SK-N-SH (cell line): ENCODE measurements around the gene FYB1. TPM values are rescaled to one million over a fixed set of nuclear protein-coding genes. Genes with fewer than 3 reads are reported as not detected.

Source experiments
- CTCF ChIA-PET: fragments of 300-600, 350-600 bp; formaldehyde crosslinking; extraction: SDS; loops from one replicate; lab custom pipeline; 2021; lab: Yijun Ruan, JAX
- POLR2A ChIA-PET: fragments of 350-600 bp; sonication (Branson Sonifier 250); formaldehyde crosslinking; extraction: SDS; loops from one replicate; lab custom pipeline; 2020; ENCODE audit warnings: antibody characterized with exemption, inconsistent platforms; lab: Yijun Ruan, JAX
- DNase-seq: peaks from one replicate; pipeline ENCODE4 v3.0.0; 2012
- H2AFZ ChIP-seq: fragments of 200-600 bp; sonication (generic); 2 replicates; pipeline ENCODE4 v1.8.1; 2016; ENCODE audit warnings: antibody characterized with exemption, mild to moderate bottlenecking, low read depth
- H3F3A ChIP-seq: fragments of 200-600 bp; sonication (generic); replicated peaks from 2 replicates; pipeline ENCODE3; 2016; ENCODE audit warnings: antibody characterized with exemption, mild to moderate bottlenecking; ENCODE audit not compliant: insufficient read depth
- H3K27ac ChIP-seq, 2 experiments: fragments of 200-500 bp in 1 of 2; fragments of 200-600 bp in 1 of 2; sonication (Bioruptor generic) in 1 of 2; sonication (generic), shearing (Covaris generic) in 1 of 2; 2 replicates each; pipeline versions ENCODE4 v1.5.1 to v1.6.1; 2014 to 2016; ENCODE audit warnings: low read depth in 2 of 2, inconsistent platforms in 1 of 2, low read length in 1 of 2, mild to moderate bottlenecking in 1 of 2, mixed read lengths in 1 of 2
- H3K27me3 ChIP-seq: fragments of 200-600 bp; sonication (generic), shearing (Covaris generic); 2 replicates; pipeline ENCODE4 v1.6.1; 2016; ENCODE audit warnings: mixed run types; ENCODE audit not compliant: insufficient read depth
- H3K36me3 ChIP-seq, 2 experiments: fragments of 200-500 bp in 1 of 2; fragments of 200-600 bp in 1 of 2; sonication (Bioruptor generic) in 1 of 2; sonication (generic) in 1 of 2; replicated peaks in 1 of 2; 2 replicates each; pipeline versions ENCODE3 to v1.5.1; 2014 to 2016; ENCODE audit warnings: low read length in 1 of 2, mild to moderate bottlenecking in 1 of 2; ENCODE audit not compliant: insufficient read depth in 2 of 2, control insufficient read depth in 1 of 2
- H3K4me1 ChIP-seq, 2 experiments: fragments of 200-500 bp in 1 of 2; fragments of 200-600 bp in 1 of 2; sonication (Bioruptor generic) in 1 of 2; sonication (generic), shearing (Covaris generic) in 1 of 2; 2 replicates each; pipeline versions ENCODE4 v1.5.1 to v1.6.1; 2014 to 2016; ENCODE audit warnings: low read depth in 1 of 2, low read length in 1 of 2, mixed run types in 1 of 2; ENCODE audit not compliant: insufficient read depth in 2 of 2, control insufficient read depth in 1 of 2
- H3K4me2 ChIP-seq: fragments of 200-600 bp; sonication (generic), shearing (Covaris generic); 2 replicates; pipeline ENCODE4 v1.6.1; 2017; ENCODE audit warnings: mixed run types
- H3K4me3 ChIP-seq, 2 experiments: fragments of 200-500 bp in 1 of 2; fragments of 200-600 bp in 1 of 2; sonication (Bioruptor generic) in 1 of 2; sonication (generic), shearing (Covaris generic) in 1 of 2; 2 replicates each; pipeline versions ENCODE4 v1.5.1 to v1.8.1; 2014 to 2016; ENCODE audit warnings: low read depth in 2 of 2, inconsistent platforms in 1 of 2, low read length in 1 of 2, mild to moderate bottlenecking in 1 of 2, mixed read lengths in 1 of 2, moderate library complexity in 1 of 2
- H3K79me2 ChIP-seq: fragments of 200-600 bp; sonication (generic); 2 replicates; pipeline ENCODE4 v1.8.1; 2017; ENCODE audit warnings: mild to moderate bottlenecking; ENCODE audit not compliant: insufficient read depth
- H3K9ac ChIP-seq: fragments of 200-600 bp; sonication (generic); 2 replicates; pipeline ENCODE4 v1.6.1; 2017; ENCODE audit warnings: mixed run types
- H3K9me2 ChIP-seq: fragments of 200-600 bp; sonication (generic); 2 replicates; pipeline ENCODE4 v1.6.1; 2017; ENCODE audit warnings: mixed run types
- H3K9me3 ChIP-seq: fragments of 200-600 bp; sonication (generic); 2 replicates; pipeline ENCODE4 v1.6.1; 2017; ENCODE audit warnings: mixed run types, mild to moderate bottlenecking, moderate library complexity
- H4K20me1 ChIP-seq: fragments of 200-600 bp; sonication (generic); 2 replicates; pipeline ENCODE4 v1.6.1; 2017; ENCODE audit warnings: mild to moderate bottlenecking, mixed run types; ENCODE audit not compliant: insufficient read depth
- FOSL2 ChIP-seq: IDR thresholded peaks from 2 replicates; pipeline ENCODE4 v1.4.0; 2012; ENCODE audit warnings: low read depth, mild to moderate bottlenecking, moderate library complexity, borderline replicate concordance
- FOXJ3 ChIP-seq: sonication (generic); formaldehyde crosslinking; IDR thresholded peaks from 2 replicates; pipeline ENCODE4 v1.5.1; 2020; ENCODE audit warnings: mild to moderate bottlenecking, missing genetic modification reagents
- FOXM1 ChIP-seq: IDR thresholded peaks from 2 replicates; pipeline ENCODE4 v1.4.0; 2012; ENCODE audit warnings: low read depth, mild to moderate bottlenecking
- GATA2 ChIP-seq: sonication (generic); formaldehyde crosslinking; IDR thresholded peaks from 2 replicates; pipeline ENCODE4 v1.5.0; 2020; ENCODE audit warnings: mild to moderate bottlenecking, missing genetic modification reagents
- JUND ChIP-seq: IDR thresholded peaks from 2 replicates; pipeline ENCODE4 v1.4.0; 2012
- MXI1 ChIP-seq: IDR thresholded peaks from 2 replicates; pipeline ENCODE4 v1.6.1; 2012; ENCODE audit warnings: mild to moderate bottlenecking, low read depth, low read length, improper control_type of control experiment
- NFIC ChIP-seq: IDR thresholded peaks from 2 replicates; pipeline ENCODE4 v1.4.0; 2012; ENCODE audit warnings: borderline replicate concordance
- RAD21 ChIP-seq: IDR thresholded peaks from 2 replicates; pipeline ENCODE4 v1.6.1; 2012; ENCODE audit warnings: mild to moderate bottlenecking, low read length
- RXRA ChIP-seq: IDR thresholded peaks from 2 replicates; pipeline ENCODE4 v1.4.0; 2012; ENCODE audit warnings: low read depth, mild to moderate bottlenecking, borderline replicate concordance
- SMC3 ChIP-seq: IDR thresholded peaks from 2 replicates; pipeline ENCODE4 v1.6.1; 2012; ENCODE audit warnings: low read depth, low read length, improper control_type of control experiment
- WGBS: methylation state at CpG from one replicate; pipeline ENCODE4 v1.1.6; 2017; ENCODE audit warnings: low lambda C conversion rate; 5-methylcytosine and 5-hydroxymethylcytosine counted together
- polyA plus RNA-seq, 3 experiments: library from polyadenylated mRNA; depleted of rRNA; stranded (reverse); fragments of >200 nt; gene quantifications; 2 replicates each; pipeline ENCODE4 v1.2.3, GENCODE V29; 2012
- TF ChIP-seq, protein P1 (sequence below): fragments of 150-350 bp; IDR thresholded peaks from 2 replicates; pipeline ENCODE4 v1.6.1; 2016; ENCODE audit warnings: mild to moderate bottlenecking, low read depth, low read length
- TF ChIP-seq, protein P2 (sequence below): IDR thresholded peaks from 2 replicates; pipeline ENCODE4 v1.4.0; 2012; ENCODE audit warnings: low read depth, borderline replicate concordance
- TF ChIP-seq, protein P3 (sequence below): fragments of 200-600 bp; sonication (generic); IDR thresholded peaks from 2 replicates; pipeline ENCODE4 v1.6.1; 2017; ENCODE audit warnings: antibody characterized with exemption, mild to moderate bottlenecking, moderate library complexity

Gene FYB1
- polyA plus RNA-seq, 1 of the 3 experiments (the other 2 are of a cell fraction) = not detected

DNA sequence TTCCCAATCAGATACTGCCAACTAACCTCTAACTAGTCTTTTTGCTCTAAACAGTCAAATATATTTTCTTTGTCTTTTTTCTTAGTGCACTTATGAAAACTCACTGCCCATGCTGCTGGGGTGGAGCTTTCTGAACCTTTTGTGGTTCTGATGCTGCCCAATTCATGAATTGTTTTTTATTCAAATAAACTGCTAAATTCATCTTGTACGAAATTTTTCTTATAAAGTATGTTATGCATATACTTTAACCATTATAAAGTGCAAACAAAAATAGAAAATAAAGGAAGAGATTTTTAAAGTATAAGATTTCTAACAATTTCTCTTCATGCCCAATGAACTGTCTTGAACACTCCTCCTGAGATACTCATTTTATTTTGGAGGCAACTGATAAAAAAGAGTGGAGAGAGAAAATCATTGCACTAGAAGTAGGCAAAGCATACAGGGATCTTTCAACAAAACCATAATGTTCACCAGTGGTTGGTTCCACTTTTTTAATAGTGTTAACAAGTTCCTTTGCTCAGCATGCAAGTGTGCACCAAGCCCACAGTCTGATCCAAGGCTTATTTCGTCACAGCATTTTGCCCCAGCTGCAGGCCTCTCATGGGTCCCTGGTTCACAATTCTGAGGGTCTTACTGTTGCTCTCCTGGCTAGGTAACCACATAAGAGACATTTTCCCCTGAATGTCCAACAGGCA lies 6.2 kb upstream of the FYB1 start:
- H3K9ac ChIP-seq = no peak overlapping the region
- no peak overlapping the region for H3K4me3 ChIP-seq
- H3K27me3 ChIP-seq = peaks cover under 1% of the 10 kb centered on the region; the same call in 1 of the 2 replicates
- DNase-seq = no peak
- no peaks in the 10 kb centered on the region for H3K9me2 ChIP-seq
- no peaks in the 10 kb centered on the region for H3K79me2 ChIP-seq
- CTCF ChIA-PET = interaction anchor here (2.2 kb wide), 1 partner anchor 8 kb away, joined by 17 read pairs; no protein-coding TSS in a partner anchor
- H4K20me1 ChIP-seq = no peaks in the 10 kb centered on the region
- TF ChIP-seq MXI1 (no peak), GATA2 (CRISPR knock-in tag) (no peak), RXRA (no peak), JUND (no peak), SMC3 (no peak), FOXJ3 (CRISPR knock-in tag) (no peak)
- TF ChIP-seq, protein P1, sequence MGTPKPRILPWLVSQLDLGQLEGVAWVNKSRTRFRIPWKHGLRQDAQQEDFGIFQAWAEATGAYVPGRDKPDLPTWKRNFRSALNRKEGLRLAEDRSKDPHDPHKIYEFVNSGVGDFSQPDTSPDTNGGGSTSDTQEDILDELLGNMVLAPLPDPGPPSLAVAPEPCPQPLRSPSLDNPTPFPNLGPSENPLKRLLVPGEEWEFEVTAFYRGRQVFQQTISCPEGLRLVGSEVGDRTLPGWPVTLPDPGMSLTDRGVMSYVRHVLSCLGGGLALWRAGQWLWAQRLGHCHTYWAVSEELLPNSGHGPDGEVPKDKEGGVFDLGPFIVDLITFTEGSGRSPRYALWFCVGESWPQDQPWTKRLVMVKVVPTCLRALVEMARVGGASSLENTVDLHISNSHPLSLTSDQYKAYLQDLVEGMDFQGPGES = no peak
- TF ChIP-seq, protein P2, sequence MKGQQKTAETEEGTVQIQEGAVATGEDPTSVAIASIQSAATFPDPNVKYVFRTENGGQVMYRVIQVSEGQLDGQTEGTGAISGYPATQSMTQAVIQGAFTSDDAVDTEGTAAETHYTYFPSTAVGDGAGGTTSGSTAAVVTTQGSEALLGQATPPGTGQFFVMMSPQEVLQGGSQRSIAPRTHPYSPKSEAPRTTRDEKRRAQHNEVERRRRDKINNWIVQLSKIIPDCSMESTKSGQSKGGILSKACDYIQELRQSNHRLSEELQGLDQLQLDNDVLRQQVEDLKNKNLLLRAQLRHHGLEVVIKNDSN = no peak
- POLR2A ChIA-PET = no interaction called here
- no peak overlapping the region for H3K4me2 ChIP-seq
- H3K4me1 ChIP-seq = no peaks in the 10 kb centered on the region
- H3K36me3 ChIP-seq = no peaks in the 10 kb centered on the region
- no peaks in the 10 kb centered on the region for H3K9me3 ChIP-seq
- H2AFZ ChIP-seq = no peak overlapping the region
- H3K27ac ChIP-seq = no peak overlapping the region
- H3F3A ChIP-seq = no peaks in the 10 kb centered on the region
- WGBS = 6% methylated on average over 2 of the region's 2 CpGs

DNA sequence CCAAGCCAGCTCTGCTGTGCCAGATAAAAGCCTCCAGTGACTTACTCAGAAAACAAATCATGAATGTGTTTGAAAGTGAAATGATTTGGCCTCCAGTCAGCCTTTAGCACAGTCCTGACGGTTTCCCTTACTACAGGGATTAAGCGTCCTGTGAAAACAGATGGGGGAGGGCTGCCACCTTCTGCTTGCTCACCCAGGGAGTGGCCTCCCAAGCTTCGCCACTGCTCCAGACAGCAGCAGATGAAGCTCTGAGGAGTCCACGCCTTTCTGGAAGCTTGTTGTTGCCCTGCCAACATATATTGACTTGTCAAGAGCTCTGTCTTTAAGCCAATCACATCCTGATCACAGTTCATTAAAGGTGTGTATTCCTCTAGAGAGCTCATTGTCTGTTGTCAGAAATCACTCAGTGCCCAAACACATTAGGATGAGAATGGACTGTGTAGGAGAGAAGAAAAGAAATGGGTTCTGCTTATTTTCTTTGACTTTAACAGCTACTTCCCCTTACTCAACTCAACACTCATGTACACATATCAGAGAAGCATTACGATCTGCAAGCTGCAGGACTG lies 4.9 kb upstream of the FYB1 start:
- Histone ChIP-seq H3K27ac (no peak overlapping the region), H3K27me3 (peaks cover 13% of the 10 kb centered on the region; the same call in 1 of the 2 replicates), H3K9ac (no peak overlapping the region), H3F3A (no peaks in the 10 kb centered on the region), H3K4me3 (no peak overlapping the region), H3K4me2 (no peak overlapping the region), H2AFZ (no peak overlapping the region), H3K79me2 (no peaks in the 10 kb centered on the region), H3K9me3 (no peaks in the 10 kb centered on the region), H3K36me3 (no peaks in the 10 kb centered on the region), H3K9me2 (no peaks in the 10 kb centered on the region), H3K4me1 (no peaks in the 10 kb centered on the region), H4K20me1 (no peaks in the 10 kb centered on the region)
- 2% methylated on average over 5 of the region's 5 CpGs for WGBS
- DNase-seq = no peak
- POLR2A ChIA-PET = no interaction called here
- TF ChIP-seq FOXM1 (no peak), FOSL2 (no peak), MXI1 (no peak), NFIC (no peak), RAD21 (no peak)
- TF ChIP-seq, protein P3, sequence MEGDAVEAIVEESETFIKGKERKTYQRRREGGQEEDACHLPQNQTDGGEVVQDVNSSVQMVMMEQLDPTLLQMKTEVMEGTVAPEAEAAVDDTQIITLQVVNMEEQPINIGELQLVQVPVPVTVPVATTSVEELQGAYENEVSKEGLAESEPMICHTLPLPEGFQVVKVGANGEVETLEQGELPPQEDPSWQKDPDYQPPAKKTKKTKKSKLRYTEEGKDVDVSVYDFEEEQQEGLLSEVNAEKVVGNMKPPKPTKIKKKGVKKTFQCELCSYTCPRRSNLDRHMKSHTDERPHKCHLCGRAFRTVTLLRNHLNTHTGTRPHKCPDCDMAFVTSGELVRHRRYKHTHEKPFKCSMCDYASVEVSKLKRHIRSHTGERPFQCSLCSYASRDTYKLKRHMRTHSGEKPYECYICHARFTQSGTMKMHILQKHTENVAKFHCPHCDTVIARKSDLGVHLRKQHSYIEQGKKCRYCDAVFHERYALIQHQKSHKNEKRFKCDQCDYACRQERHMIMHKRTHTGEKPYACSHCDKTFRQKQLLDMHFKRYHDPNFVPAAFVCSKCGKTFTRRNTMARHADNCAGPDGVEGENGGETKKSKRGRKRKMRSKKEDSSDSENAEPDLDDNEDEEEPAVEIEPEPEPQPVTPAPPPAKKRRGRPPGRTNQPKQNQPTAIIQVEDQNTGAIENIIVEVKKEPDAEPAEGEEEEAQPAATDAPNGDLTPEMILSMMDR = no peak
- CTCF ChIA-PET = no interaction called here
